Putamen (tissue), 1 donor: Measurements from ENCODE around the gene A4GNT.
"Not testable (repeated sequence)": the region's sequence is repeated elsewhere in the genome, so short reads cannot be mapped to it uniquely, and the experiment has no call there.

Experiments used
- DNase-seq: peaks from one replicate; pipeline ENCODE4 v3.0.0-alpha.2; 2016; ENCODE audit warnings: low spot score

A4GNT gene

GRCh38 chr3:138118612-138119422, 13.4 kb downstream of the A4GNT start:
- peak; percentile 38 for DNase-seq

GRCh38 chr3:138114988-138115971, 16.9 kb downstream of the A4GNT start, which contains the start of gene DZIP1L:
DZIP1L (minus strand) TSS chr3:138115608; CDS start chr3:138103971, 11,637 bp downstream.
- no peak for DNase-seq

GRCh38 chr3:138114431-138114918, 17.7 kb downstream of the A4GNT start:
- no peak for DNase-seq

GRCh38 chr3:138113326-138113725, 18.9 kb downstream of the A4GNT start:
- no peak for DNase-seq

GRCh38 chr3:138112362-138112761, 19.8 kb downstream of the A4GNT start:
- DNase-seq = no peak

GRCh38 chr3:138105598-138105997, 26.6 kb downstream of the A4GNT start:
- no peak for DNase-seq

GRCh38 chr3:138103466-138103865, 28.7 kb downstream of the A4GNT start:
- no peak for DNase-seq

GRCh38 chr3:138101351-138101940, 30.7 kb downstream of the A4GNT start:
- DNase-seq = not testable (repeated sequence)

- no peak for DNase-seq
These were observed 32.8 kb downstream of the A4GNT start for GRCh38 chr3:138099417-138099816.

GRCh38 chr3:138097192-138098172, 34.7 kb downstream of the A4GNT start:
- DNase-seq = no peak

GRCh38 chr3:138093721-138094120, 38.5 kb downstream of the A4GNT start:
- DNase-seq = no peak

GRCh38 chr3:138092023-138092422, 40.2 kb downstream of the A4GNT start:
- DNase-seq = no peak

GRCh38 chr3:138089091-138089490, 43.1 kb downstream of the A4GNT start:
- no peak for DNase-seq

GRCh38 chr3:138085745-138086144, 46.4 kb downstream of the A4GNT start:
- DNase-seq = not testable (repeated sequence)

- DNase-seq = no peak
These were observed 48.0 kb downstream of the A4GNT start for GRCh38 chr3:138084196-138084595.

GRCh38 chr3:138082992-138083386, 49.2 kb downstream of the A4GNT start:
- DNase-seq = no peak

- DNase-seq = no peak
These were observed 49.9 kb downstream of the A4GNT start for GRCh38 chr3:138082085-138082991.

GRCh38 chr3:138081371-138082084, 50.7 kb downstream of the A4GNT start:
- no peak for DNase-seq

GRCh38 chr3:138079901-138080300, 52.3 kb downstream of the A4GNT start:
- DNase-seq = no peak
